Breast epithelium (tissue), 3 donors: ENCODE results near the gene SMCO2.

Experiments
- POLR2AphosphoS5 ChIP-seq, 3 donors: sonication (generic); formaldehyde crosslinking; IDR thresholded peaks; one replicate each; pipeline ENCODE4 v1.6.1; 2017; ENCODE audit warnings: antibody characterized with exemption in 3 of 3
- TF ChIP-seq, protein P1 (sequence below), 3 donors: fragments of 450-650 bp; IDR thresholded peaks; one replicate each; pipeline ENCODE4 v1.5.1; 2016 to 2017; ENCODE audit warnings: antibody characterized with exemption in 3 of 3, mild to moderate bottlenecking in 3 of 3, moderate library complexity in 3 of 3

DNA sequence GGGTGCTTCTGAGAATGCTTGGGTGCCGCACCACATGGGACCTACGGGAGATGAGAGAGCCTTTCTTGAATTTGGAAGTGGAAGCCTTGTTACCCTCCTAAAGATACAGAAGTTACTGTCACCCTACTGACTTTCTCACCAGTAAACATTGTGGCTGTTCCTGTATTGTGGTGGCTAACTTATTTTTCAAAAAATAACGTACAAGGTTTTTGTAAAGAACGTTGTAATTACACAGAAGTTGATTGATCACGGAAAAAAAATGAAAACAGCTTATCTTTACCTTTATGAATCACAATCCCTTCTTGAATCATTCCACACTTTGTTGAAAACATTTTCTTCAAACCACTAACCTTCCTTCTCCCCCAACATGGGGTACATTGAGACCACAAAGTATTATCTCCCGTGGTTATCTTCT is 55.5 kb downstream of the SMCO2 start:
- no peak for TF ChIP-seq POLR2AphosphoS5 (IDR thresholded peaks at IDR 0.05)
- TF ChIP-seq, protein P1, sequence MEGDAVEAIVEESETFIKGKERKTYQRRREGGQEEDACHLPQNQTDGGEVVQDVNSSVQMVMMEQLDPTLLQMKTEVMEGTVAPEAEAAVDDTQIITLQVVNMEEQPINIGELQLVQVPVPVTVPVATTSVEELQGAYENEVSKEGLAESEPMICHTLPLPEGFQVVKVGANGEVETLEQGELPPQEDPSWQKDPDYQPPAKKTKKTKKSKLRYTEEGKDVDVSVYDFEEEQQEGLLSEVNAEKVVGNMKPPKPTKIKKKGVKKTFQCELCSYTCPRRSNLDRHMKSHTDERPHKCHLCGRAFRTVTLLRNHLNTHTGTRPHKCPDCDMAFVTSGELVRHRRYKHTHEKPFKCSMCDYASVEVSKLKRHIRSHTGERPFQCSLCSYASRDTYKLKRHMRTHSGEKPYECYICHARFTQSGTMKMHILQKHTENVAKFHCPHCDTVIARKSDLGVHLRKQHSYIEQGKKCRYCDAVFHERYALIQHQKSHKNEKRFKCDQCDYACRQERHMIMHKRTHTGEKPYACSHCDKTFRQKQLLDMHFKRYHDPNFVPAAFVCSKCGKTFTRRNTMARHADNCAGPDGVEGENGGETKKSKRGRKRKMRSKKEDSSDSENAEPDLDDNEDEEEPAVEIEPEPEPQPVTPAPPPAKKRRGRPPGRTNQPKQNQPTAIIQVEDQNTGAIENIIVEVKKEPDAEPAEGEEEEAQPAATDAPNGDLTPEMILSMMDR (IDR thresholded peaks at IDR 0.05), result no peak
